HG03066 (cell line): ENCODE results near the gene DPYD.

Source experiments
- ATAC-seq: cut with Tn5 transposase; IDR thresholded peaks from one replicate; pipeline ENCODE4 v1.9.1; 2021; ENCODE audit warnings: low read depth; ENCODE audit not compliant: unreplicated experiment

The DPYD gene

GRCh38 chr1:97034651-97035050 is 886.2 kb downstream of the DPYD start:
- ATAC-seq = no peak

- ATAC-seq = no peak
These were observed 886.9 kb downstream of the DPYD start for GRCh38 chr1:97033949-97034348.
